Trophoblast cell (in vitro differentiated cells and primary cell): ENCODE results near the gene SPON2.

Experiments used
- DNase-seq, 2 donors: peaks; one replicate each; pipeline ENCODE4 v3.0.0-alpha.2; 2016
- H2AFZ ChIP-seq: 2 replicates; pipeline ENCODE4 v1.6.1; 2013; ENCODE audit warnings: low read length, moderate library complexity, mild to moderate bottlenecking; ENCODE audit not compliant: insufficient read depth, poor library complexity
- H2AK5ac ChIP-seq: 2 replicates; pipeline ENCODE4 v1.6.1; 2013; ENCODE audit warnings: mild to moderate bottlenecking, low read length
- H2BK120ac ChIP-seq: 2 replicates; pipeline ENCODE4 v1.6.1; 2013; ENCODE audit warnings: low read length, mild to moderate bottlenecking, moderate library complexity; ENCODE audit not compliant: insufficient read depth, poor library complexity
- H2BK12ac ChIP-seq: 2 replicates; pipeline ENCODE4 v1.6.1; 2013; ENCODE audit warnings: mild to moderate bottlenecking, low read length, moderate library complexity
- H2BK5ac ChIP-seq: 2 replicates; pipeline ENCODE4 v1.6.1; 2013; ENCODE audit warnings: low read length, low read depth, moderate library complexity, mild to moderate bottlenecking; ENCODE audit not compliant: poor library complexity
- H3K14ac ChIP-seq: 2 replicates; pipeline ENCODE4 v1.6.1; 2013; ENCODE audit warnings: mild to moderate bottlenecking, low read length
- H3K18ac ChIP-seq: 2 replicates; pipeline ENCODE4 v1.6.1; 2013; ENCODE audit warnings: mild to moderate bottlenecking, low read length
- H3K23ac ChIP-seq: 2 replicates; pipeline ENCODE4 v1.6.1; 2013; ENCODE audit warnings: low read length
- H3K27ac ChIP-seq: 2 replicates; pipeline ENCODE4 v1.5.1; 2013; ENCODE audit warnings: low read depth, mild to moderate bottlenecking, inconsistent platforms, low read length, moderate library complexity
- H3K27me3 ChIP-seq: 2 replicates; pipeline ENCODE4 v1.6.1; 2013; ENCODE audit warnings: inconsistent platforms, mild to moderate bottlenecking, low read length, moderate library complexity; ENCODE audit not compliant: insufficient read depth
- H3K36me3 ChIP-seq, 2 experiments: 1 replicate in 1 of 2; 2 replicates in 1 of 2; pipeline ENCODE4 v1.6.1; 2013; ENCODE audit warnings: low read length in 2 of 2, mild to moderate bottlenecking in 2 of 2, moderate library complexity in 1 of 2; ENCODE audit not compliant: insufficient read depth in 2 of 2, control insufficient read depth in 1 of 2
- H3K4ac ChIP-seq: 2 replicates; pipeline ENCODE4 v1.6.1; 2013; ENCODE audit warnings: low read depth, mild to moderate bottlenecking, low read length, moderate library complexity
- H3K4me1 ChIP-seq, 2 experiments: 1 replicate in 1 of 2; 2 replicates in 1 of 2; pipeline ENCODE4 v1.6.1; 2013; ENCODE audit warnings: low read length in 2 of 2, mild to moderate bottlenecking in 2 of 2, moderate library complexity in 1 of 2; ENCODE audit not compliant: insufficient read depth in 2 of 2, control insufficient read depth in 1 of 2
- H3K4me2 ChIP-seq: 2 replicates; pipeline ENCODE4 v1.6.1; 2013; ENCODE audit warnings: inconsistent platforms, mild to moderate bottlenecking, low read length, moderate library complexity
- H3K4me3 ChIP-seq: 2 replicates; pipeline ENCODE4 v1.5.1; 2013; ENCODE audit warnings: mild to moderate bottlenecking, low read depth, low read length, inconsistent platforms
- H3K79me1 ChIP-seq: one replicate; pipeline ENCODE4 v1.6.1; 2013; ENCODE audit warnings: low read length
- H3K79me2 ChIP-seq: 2 replicates; pipeline ENCODE4 v1.6.1; 2013; ENCODE audit warnings: low read length, mild to moderate bottlenecking; ENCODE audit not compliant: control insufficient read depth, insufficient read depth, poor library complexity
- H3K9ac ChIP-seq: 2 replicates; pipeline ENCODE4 v1.6.1; 2013; ENCODE audit warnings: mild to moderate bottlenecking, low read length
- H3K9me3 ChIP-seq: 2 replicates; pipeline ENCODE4 v1.6.1; 2013; ENCODE audit warnings: low read depth, mild to moderate bottlenecking, control low read depth, inconsistent platforms, low read length; ENCODE audit not compliant: insufficient read depth
- H4K12ac ChIP-seq: 2 replicates; pipeline ENCODE4 v1.6.1; 2013; ENCODE audit warnings: low read depth, mild to moderate bottlenecking, low read length, moderate library complexity
- H4K8ac ChIP-seq: 2 replicates; pipeline ENCODE4 v1.6.1; 2013; ENCODE audit warnings: low read depth, mild to moderate bottlenecking, low read length, moderate library complexity
- H4K91ac ChIP-seq: one replicate; pipeline ENCODE4 v1.6.1; 2013; ENCODE audit warnings: low read depth, mild to moderate bottlenecking, low read length, moderate library complexity
- WGBS: extraction: QIAGEN DNeasy Blood & Tissue Kit; methylation state at CpG from one replicate; pipeline ENCODE4 v1.1.7; 2013; ENCODE audit warnings: missing lambda C conversion rate; ENCODE audit not compliant: insufficient read length, insufficient coverage; ENCODE audit errors: extremely low coverage; 5-methylcytosine and 5-hydroxymethylcytosine counted together

Gene SPON2

DNA sequence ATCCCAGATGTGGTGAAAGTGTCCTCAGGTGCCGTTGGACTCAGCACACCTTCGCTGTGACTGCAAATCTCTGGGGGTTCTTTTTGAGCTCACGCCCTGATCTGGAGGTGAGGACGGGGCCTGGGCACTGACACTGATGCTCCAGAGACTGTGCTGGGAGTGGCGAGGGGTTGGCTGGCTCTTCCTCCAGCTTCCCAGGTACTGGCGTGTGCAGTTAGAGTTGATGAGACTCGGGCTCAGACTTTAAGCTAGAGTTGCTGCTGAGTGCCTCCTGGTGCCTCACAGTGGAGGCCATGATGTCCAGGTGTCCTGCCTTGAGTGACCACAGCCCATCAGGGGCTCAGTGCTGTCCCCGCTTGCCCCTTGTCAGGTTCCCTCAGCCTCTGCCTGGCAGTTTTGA lies 16.3 kb downstream of the SPON2 start:
- Histone ChIP-seq H3K4me1 (no peaks in the 10 kb centered on the region), H3K79me2 (no peaks in the 10 kb centered on the region), H3K9ac (no peak overlapping the region), H3K4me3 (no peak overlapping the region), H4K91ac (no peak overlapping the region), H2AFZ (no peak overlapping the region), H2BK5ac (no peak overlapping the region), H3K23ac (no peak overlapping the region), H2BK120ac (no peak overlapping the region), H3K27ac (no peak overlapping the region), H3K18ac (no peak overlapping the region), H3K4me2 (no peak overlapping the region), H2AK5ac (no peak overlapping the region), H3K4ac (no peak overlapping the region), H3K9me3 (peaks cover 13% of the 10 kb centered on the region), H4K12ac (no peak overlapping the region), H3K79me1 (no peaks in the 10 kb centered on the region), H3K36me3 (no peaks in the 10 kb centered on the region), H3K27me3 (no peaks in the 10 kb centered on the region), H3K14ac (no peak overlapping the region), H4K8ac (no peak overlapping the region), H2BK12ac (no peak overlapping the region)
- DNase-seq, result no peak
- no CpG with 5 or more reads among the region's 8 CpGs for WGBS

- WGBS, result no CpG with 5 or more reads among the region's 3 CpGs
- H2BK120ac ChIP-seq, result no peak overlapping the region
- no peak overlapping the region for H4K91ac ChIP-seq
- no peak overlapping the region for H2BK5ac ChIP-seq
- no peak overlapping the region for H2AFZ ChIP-seq
- no peaks in the 10 kb centered on the region for H3K79me2 ChIP-seq
- peaks cover 19% of the 10 kb centered on the region for H3K9me3 ChIP-seq
- no peaks in the 10 kb centered on the region for H3K4me1 ChIP-seq
- H3K18ac ChIP-seq, result no peak overlapping the region
- no peak overlapping the region for H3K27ac ChIP-seq
- no peak overlapping the region for H3K14ac ChIP-seq
- no peak overlapping the region for H2AK5ac ChIP-seq
- H3K4me3 ChIP-seq, result no peak overlapping the region
- no peaks in the 10 kb centered on the region for H3K36me3 ChIP-seq
- no peak overlapping the region for H4K12ac ChIP-seq
- no peak overlapping the region for H2BK12ac ChIP-seq
- no peak for DNase-seq
- no peak overlapping the region for H3K9ac ChIP-seq
- no peak overlapping the region for H3K4ac ChIP-seq
- no peaks in the 10 kb centered on the region for H3K79me1 ChIP-seq
- no peak overlapping the region for H4K8ac ChIP-seq
- H3K4me2 ChIP-seq, result no peak overlapping the region
- no peak overlapping the region for H3K23ac ChIP-seq
- no peaks in the 10 kb centered on the region for H3K27me3 ChIP-seq
Measured at GRCh38 chr4:1155314-1155713, 17.1 kb downstream of the SPON2 start.

GRCh38 chr4:1154523-1155182 lies 17.7 kb downstream of the SPON2 start:
- Histone ChIP-seq H2AFZ (no peak overlapping the region), H3K14ac (no peak overlapping the region), H2BK5ac (no peak overlapping the region), H3K79me1 (no peaks in the 10 kb centered on the region), H4K91ac (no peak overlapping the region), H3K79me2 (no peaks in the 10 kb centered on the region), H2BK120ac (no peak overlapping the region), H3K27me3 (no peaks in the 10 kb centered on the region), H3K27ac (no peak overlapping the region), H3K36me3 (no peaks in the 10 kb centered on the region), H3K4ac (no peak overlapping the region), H3K18ac (no peak overlapping the region), H2BK12ac (no peak overlapping the region), H3K9ac (no peak overlapping the region), H3K4me2 (no peak overlapping the region), H3K4me3 (no peak overlapping the region), H2AK5ac (no peak overlapping the region), H4K12ac (no peak overlapping the region), H3K9me3 (peaks cover 23% of the 10 kb centered on the region), H4K8ac (no peak overlapping the region), H3K23ac (no peak overlapping the region), H3K4me1 (no peaks in the 10 kb centered on the region)
- WGBS, result no CpG with 5 or more reads among the region's 21 CpGs
- DNase-seq, result no peak

- 100% methylated on average over 2 of the region's 7 CpGs for WGBS
- no peak overlapping the region for H2BK5ac ChIP-seq
- no peak overlapping the region for H4K12ac ChIP-seq
- H3K27me3 ChIP-seq, result no peaks in the 10 kb centered on the region
- H3K23ac ChIP-seq, result no peak overlapping the region
- no peak overlapping the region for H3K4me3 ChIP-seq
- no peak overlapping the region for H3K18ac ChIP-seq
- H3K9ac ChIP-seq, result no peak overlapping the region
- no peaks in the 10 kb centered on the region for H3K4me1 ChIP-seq
- no peak overlapping the region for H2AK5ac ChIP-seq
- H3K27ac ChIP-seq, result no peak overlapping the region
- no peaks in the 10 kb centered on the region for H3K79me1 ChIP-seq
- H4K8ac ChIP-seq, result no peak overlapping the region
- H3K14ac ChIP-seq, result no peak overlapping the region
- H2AFZ ChIP-seq, result no peak overlapping the region
- no peak overlapping the region for H3K4ac ChIP-seq
- no peak overlapping the region for H2BK12ac ChIP-seq
- H2BK120ac ChIP-seq, result no peak overlapping the region
- DNase-seq, result no peak
- no peak overlapping the region for H3K4me2 ChIP-seq
- H3K36me3 ChIP-seq, result no peaks in the 10 kb centered on the region
- H3K9me3 ChIP-seq, result peaks cover 24% of the 10 kb centered on the region
- no peaks in the 10 kb centered on the region for H3K79me2 ChIP-seq
- no peak overlapping the region for H4K91ac ChIP-seq
Measured at GRCh38 chr4:1154126-1154522, 18.3 kb downstream of the SPON2 start.
